ENCODE measurements around the gene SLC35B2.

The SLC35B2 gene

DNA sequence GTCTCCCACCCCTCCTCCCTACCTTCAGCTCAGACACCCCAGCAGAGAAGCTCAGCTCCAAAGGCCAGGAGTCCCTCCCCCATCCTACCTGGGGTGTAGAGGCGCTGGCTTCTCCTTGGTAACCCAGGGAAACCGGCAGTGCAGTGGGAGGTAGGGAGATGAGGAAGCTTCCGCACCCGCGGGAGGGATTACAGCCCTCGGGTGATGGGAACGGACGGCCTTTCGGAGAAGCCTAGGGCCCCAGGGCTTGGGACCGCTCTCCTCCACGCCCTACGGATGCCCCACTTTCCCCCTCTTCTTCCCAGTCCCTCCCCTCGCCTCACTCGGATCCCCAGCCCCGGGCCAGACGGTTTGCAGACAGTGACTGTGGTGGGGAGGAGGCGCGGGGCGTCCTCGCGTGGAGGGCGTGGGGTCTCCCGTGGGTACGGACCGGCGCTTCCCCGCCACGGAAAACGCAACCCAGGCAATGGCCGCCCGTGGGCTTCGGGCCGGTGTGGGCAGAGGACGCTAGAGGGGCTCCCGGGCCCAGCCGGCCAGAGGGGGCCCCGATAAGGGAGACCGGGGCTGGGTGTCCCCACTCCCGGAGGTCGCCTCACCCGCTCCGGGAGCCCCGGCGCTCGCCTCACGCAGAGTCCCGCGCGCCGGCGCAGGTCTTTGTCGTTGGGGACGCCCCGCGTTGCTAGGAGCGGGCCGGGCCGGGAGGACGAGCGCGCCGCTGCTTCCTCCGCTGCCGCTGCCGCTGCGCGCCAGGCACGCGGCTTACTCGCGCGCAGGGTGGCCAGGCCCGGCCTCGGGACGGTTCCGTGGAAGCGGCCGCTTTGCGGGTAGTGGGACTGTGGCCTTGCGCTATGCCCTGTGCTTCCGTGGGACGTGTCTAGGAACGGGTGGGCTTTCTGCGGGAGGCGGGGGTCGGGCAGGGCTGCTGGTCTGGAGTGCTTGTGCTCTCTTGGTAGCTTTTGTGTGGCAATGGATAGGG is 40.0 kb upstream of the SLC35B2 start:
- H3K9ac ChIP-seq (ENCODE audit: low read depth, low read length, poor library complexity), result peak overlapping the region; percentile 99
- H3K9me3 ChIP-seq (replicated peaks in 1 of 2; ENCODE audit: control insufficient read depth in 2 of 2, insufficient read depth in 1 of 2, low read depth in 1 of 2, low read length in 2 of 2), result no peaks in the 10 kb centered on the region
- H3K79me1 ChIP-seq (ENCODE audit: low read depth, low read length), result peaks cover 4% of the 10 kb centered on the region
- peak overlapping the region; percentile 22 for H2BK120ac ChIP-seq (ENCODE audit: low read depth, low read length)
- H3K4me3 ChIP-seq (ENCODE audit: low read length in 2 of 2), result peak overlapping the region; percentile 45 to 84
- peak overlapping the region; percentile 86 for H2AFZ ChIP-seq (ENCODE audit: low read length)
- no peak overlapping the region for H2BK5ac ChIP-seq (ENCODE audit: low read length)
- peak overlapping the region; percentile 94 for H3K18ac ChIP-seq (ENCODE audit: low read length)
- no CpG with 5 or more reads among the region's 86 CpGs for WGBS, 2 donors (ENCODE audit: extremely low coverage in 2 of 2, insufficient read length in 2 of 2, insufficient replicate concordance in 1 of 2)
- H4K8ac ChIP-seq (ENCODE audit: low read depth, low read length), result peak overlapping the region; percentile 19
- no peak overlapping the region for H3K27ac ChIP-seq (replicated peaks; ENCODE audit: low read length)
- H3K4ac ChIP-seq (ENCODE audit: low read length), result peak overlapping the region; percentile 44
- peaks cover 0 to 17% (median 4%) of the 10 kb centered on the region in 3 experiments for H3K27me3 ChIP-seq (ENCODE audit: control insufficient read depth in 3 of 3, insufficient read depth in 3 of 3, low read depth in 1 of 3, low read length in 3 of 3)
- peak overlapping the region; percentile 36 for H2AK5ac ChIP-seq (ENCODE audit: low read depth, low read length)
- H2BK12ac ChIP-seq (ENCODE audit: low read length), result no peak overlapping the region
- H4K91ac ChIP-seq (ENCODE audit: low read depth, low read length, poor library complexity), result no peak overlapping the region
- H3K4me2 ChIP-seq (ENCODE audit: insufficient read depth, low read length, poor library complexity, severe bottlenecking), result peak overlapping the region; percentile 97
- H3K23ac ChIP-seq (ENCODE audit: low read depth, low read length, poor library complexity), result peak overlapping the region; percentile 90
- peak; percentile 51 for DNase-seq (ENCODE audit: low spot score)
- peaks cover 22 to 36% of the 10 kb centered on the region in 2 donors for H3K36me3 ChIP-seq (replicated peaks in 1 of 2; ENCODE audit: control insufficient read depth in 2 of 2, insufficient read depth in 2 of 2, low read length in 2 of 2)
- peak overlapping the region; percentile 96 for H3K14ac ChIP-seq (ENCODE audit: low read length)
- H3K4me1 ChIP-seq (ENCODE audit: control insufficient read depth in 2 of 2, insufficient read depth in 1 of 2, low read depth in 1 of 2, low read length in 2 of 2), result peaks cover 3 to 9% of the 10 kb centered on the region in 2 donors
- H2BK15ac ChIP-seq (ENCODE audit: low read length), result no peak overlapping the region

DNA sequence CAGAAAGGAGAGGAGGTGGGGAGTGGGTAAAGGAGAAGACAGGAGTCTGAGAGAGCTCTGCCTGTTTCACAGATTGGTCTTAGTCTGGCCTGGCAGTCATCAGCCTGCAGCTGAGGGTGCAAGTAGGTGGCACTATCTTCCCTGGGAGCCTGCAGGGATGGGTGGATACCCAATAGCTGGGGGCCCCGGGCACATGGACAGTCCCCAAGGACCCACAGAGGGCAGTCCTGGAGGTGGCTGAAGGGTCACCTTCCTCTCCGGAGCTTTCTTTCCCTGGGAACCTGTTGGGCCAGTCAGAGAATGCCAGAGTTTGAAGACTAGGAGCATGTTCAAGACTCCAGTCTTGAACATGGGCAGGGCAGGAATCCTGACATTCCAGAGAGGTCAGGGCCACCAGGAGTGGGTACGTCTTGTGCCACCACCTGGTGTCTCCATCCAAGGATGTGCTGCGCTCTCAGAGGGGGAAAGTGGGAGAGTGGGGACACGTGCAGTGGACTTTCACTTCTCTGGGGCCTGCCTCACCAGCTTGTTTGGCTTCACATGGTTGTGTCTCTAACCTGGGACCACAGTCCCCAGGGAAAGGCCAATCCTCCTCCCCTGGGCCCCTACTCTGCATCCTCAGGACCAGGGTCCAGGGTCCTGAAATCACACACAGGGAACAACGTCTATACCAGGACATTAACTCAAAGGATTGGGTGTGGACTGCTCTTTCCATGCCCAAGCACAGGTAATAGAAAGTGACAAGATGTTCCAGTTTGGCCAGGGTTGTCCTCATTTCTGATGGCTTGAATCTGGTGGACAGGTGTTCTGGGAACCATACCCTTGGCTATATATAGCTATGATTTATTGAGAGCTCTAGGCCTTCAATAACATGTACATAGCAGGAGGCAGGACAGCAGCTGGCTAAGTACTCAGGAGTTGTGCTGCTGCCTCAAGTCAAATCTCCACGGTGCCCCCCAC is 37.8 kb upstream of the SLC35B2 start:
- Histone ChIP-seq H3K79me1 (ENCODE audit: low read depth, low read length) (no peaks in the 10 kb centered on the region), H3K9me3 (replicated peaks in 1 of 2; ENCODE audit: control insufficient read depth in 2 of 2, insufficient read depth in 1 of 2, low read depth in 1 of 2, low read length in 2 of 2) (no peaks in the 10 kb centered on the region), H3K4me1 (ENCODE audit: control insufficient read depth in 2 of 2, insufficient read depth in 1 of 2, low read depth in 1 of 2, low read length in 2 of 2) (peaks cover 4 to 9% of the 10 kb centered on the region in 2 donors), H2AFZ (ENCODE audit: low read length) (no peak overlapping the region), H2BK12ac (ENCODE audit: low read length) (no peak overlapping the region), H3K14ac (ENCODE audit: low read length) (peak overlapping the region; percentile 22), H3K9ac (ENCODE audit: low read depth, low read length, poor library complexity) (no peak overlapping the region), H3K18ac (ENCODE audit: low read length) (no peak overlapping the region), H3K4me3 (ENCODE audit: low read length in 2 of 2) (no peak overlapping the region), H3K36me3 (replicated peaks in 1 of 2; ENCODE audit: control insufficient read depth in 2 of 2, insufficient read depth in 2 of 2, low read length in 2 of 2) (peaks cover 2 to 14% of the 10 kb centered on the region in 2 donors), H3K27me3 (ENCODE audit: control insufficient read depth in 3 of 3, insufficient read depth in 3 of 3, low read depth in 1 of 3, low read length in 3 of 3) (peaks cover 0 to 21% (median 13%) of the 10 kb centered on the region in 3 experiments), H3K4ac (ENCODE audit: low read length) (no peak overlapping the region), H4K91ac (ENCODE audit: low read depth, low read length, poor library complexity) (no peak overlapping the region), H2BK15ac (ENCODE audit: low read length) (no peak overlapping the region), H3K27ac (replicated peaks; ENCODE audit: low read length) (no peak overlapping the region), H2BK5ac (ENCODE audit: low read length) (no peak overlapping the region), H4K8ac (ENCODE audit: low read depth, low read length) (no peak overlapping the region), H3K23ac (ENCODE audit: low read depth, low read length, poor library complexity) (no peak overlapping the region), H2BK120ac (ENCODE audit: low read depth, low read length) (no peak overlapping the region), H2AK5ac (ENCODE audit: low read depth, low read length) (no peak overlapping the region), H3K4me2 (ENCODE audit: insufficient read depth, low read length, poor library complexity, severe bottlenecking) (no peak overlapping the region)
- DNase-seq (ENCODE audit: low spot score), result no peak
- WGBS, 2 donors (ENCODE audit: extremely low coverage in 2 of 2, insufficient read length in 2 of 2, insufficient replicate concordance in 1 of 2), result no CpG with 5 or more reads among the region's 7 CpGs

DNA sequence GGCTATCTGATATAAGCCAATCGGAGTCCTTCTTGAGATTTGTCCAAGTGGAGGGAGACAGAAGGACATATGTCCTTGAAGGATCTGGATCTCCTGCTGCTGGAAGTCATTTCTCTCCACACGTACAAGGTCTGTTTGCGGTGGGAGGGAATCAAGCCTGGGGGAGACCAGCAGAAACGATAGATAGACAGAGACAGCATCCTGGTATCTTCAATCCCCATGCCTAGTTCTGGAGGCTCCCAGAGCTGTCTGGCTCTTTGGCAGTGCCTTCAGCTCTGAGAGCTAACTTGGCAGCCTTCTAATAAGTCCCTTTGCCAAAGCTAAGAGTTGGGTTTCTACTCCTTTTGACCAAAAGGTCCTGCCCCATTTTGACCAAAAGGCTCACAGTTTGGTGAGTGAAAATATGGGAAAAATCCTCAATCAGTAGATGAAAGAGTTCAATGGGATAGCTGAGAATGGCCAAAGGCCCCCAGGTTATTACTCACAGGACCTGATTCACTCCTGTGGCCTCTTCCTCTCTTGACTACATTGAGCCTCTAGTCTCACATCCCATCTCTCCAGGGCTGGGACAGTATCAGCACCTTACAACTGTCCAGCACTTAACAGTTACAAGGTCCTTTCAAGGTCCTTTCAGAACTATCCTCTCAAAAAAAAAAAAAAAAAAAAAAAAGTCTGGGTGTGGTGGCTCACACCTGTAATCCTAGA is 35.5 kb upstream of the SLC35B2 start:
- Histone ChIP-seq H3K79me1 (ENCODE audit: low read depth, low read length) (no peaks in the 10 kb centered on the region), H4K8ac (ENCODE audit: low read depth, low read length) (no peak overlapping the region), H2BK12ac (ENCODE audit: low read length) (no peak overlapping the region), H2AK5ac (ENCODE audit: low read depth, low read length) (no peak overlapping the region), H3K4me3 (ENCODE audit: low read length in 2 of 2) (no peak overlapping the region), H2AFZ (ENCODE audit: low read length) (no peak overlapping the region), H3K9ac (ENCODE audit: low read depth, low read length, poor library complexity) (no peak overlapping the region), H3K9me3 (replicated peaks in 1 of 2; ENCODE audit: control insufficient read depth in 2 of 2, insufficient read depth in 1 of 2, low read depth in 1 of 2, low read length in 2 of 2) (no peaks in the 10 kb centered on the region), H3K23ac (ENCODE audit: low read depth, low read length, poor library complexity) (no peak overlapping the region), H3K4me2 (ENCODE audit: insufficient read depth, low read length, poor library complexity, severe bottlenecking) (no peak overlapping the region), H3K36me3 (replicated peaks in 1 of 2; ENCODE audit: control insufficient read depth in 2 of 2, insufficient read depth in 2 of 2, low read length in 2 of 2) (no peaks in the 10 kb centered on the region), H2BK120ac (ENCODE audit: low read depth, low read length) (no peak overlapping the region), H3K4ac (ENCODE audit: low read length) (no peak overlapping the region), H3K27ac (replicated peaks; ENCODE audit: low read length) (no peak overlapping the region), H3K14ac (ENCODE audit: low read length) (no peak overlapping the region), H2BK15ac (ENCODE audit: low read length) (no peak overlapping the region), H3K27me3 (ENCODE audit: control insufficient read depth in 3 of 3, insufficient read depth in 3 of 3, low read depth in 1 of 3, low read length in 3 of 3) (peaks cover 0 to 24% (median 22%) of the 10 kb centered on the region in 3 experiments), H2BK5ac (ENCODE audit: low read length) (no peak overlapping the region), H3K4me1 (ENCODE audit: control insufficient read depth in 2 of 2, insufficient read depth in 1 of 2, low read depth in 1 of 2, low read length in 2 of 2) (peaks cover 4 to 6% of the 10 kb centered on the region in 2 donors), H4K91ac (ENCODE audit: low read depth, low read length, poor library complexity) (no peak overlapping the region), H3K18ac (ENCODE audit: low read length) (no peak overlapping the region)
- DNase-seq (ENCODE audit: low spot score), result no peak
- no CpG with 5 or more reads among the region's 4 CpGs for WGBS, 2 donors (ENCODE audit: extremely low coverage in 2 of 2, insufficient read length in 2 of 2, insufficient replicate concordance in 1 of 2)
